Measurements from ENCODE around the gene C14orf119. TPM values are rescaled to one million over a fixed set of nuclear protein-coding genes. Genes with fewer than 3 reads are reported as not detected.

C14orf119 gene
- total RNA-seq, 1 donor from 2014 or later, result 37.5 TPM

- Histone ChIP-seq H4K20me1 (ENCODE audit: low read depth) (no peaks in the 10 kb centered on the region), H3K27ac (no peak overlapping the region), H3K9ac (no peak overlapping the region), H3K9me3 (ENCODE audit: low read depth) (no peaks in the 10 kb centered on the region), H3K79me2 (ENCODE audit: low read depth) (no peaks in the 10 kb centered on the region), H3F3A (ENCODE audit: low read depth) (peaks cover 4% of the 10 kb centered on the region), H2AFZ (replicated peaks) (no peak overlapping the region), H3K27me3 (no peaks in the 10 kb centered on the region), H3K36me3 (no peaks in the 10 kb centered on the region), H3K4me2 (no peak overlapping the region), H3K4me3 (no peak overlapping the region), H3K4me1 (no peaks in the 10 kb centered on the region)
- no peak for DNase-seq (ENCODE audit: low spot score)
- H3K4me3 Mint-ChIP-seq, result no peak overlapping the region
- peaks cover 2% of the 10 kb centered on the region for H3K9me3 Mint-ChIP-seq
- H3K27me3 Mint-ChIP-seq (ENCODE audit: insufficient read depth, low read depth), result no peaks in the 10 kb centered on the region
- peaks cover 9% of the 10 kb centered on the region for H3K4me1 Mint-ChIP-seq
- TF ChIP-seq CTCF (IDR thresholded peaks at IDR 0.05) (no peak), EZH2 (IDR thresholded peaks at IDR 0.05) (no peak), EZH2phosphoT487 (IDR thresholded peaks at IDR 0.05) (no peak)
- no peak overlapping the region for H3K27ac Mint-ChIP-seq
- peaks cover 26% of the 10 kb centered on the region for H3K36me3 Mint-ChIP-seq
Observed at GRCh38 chr14:23129759-23130316, 34.5 kb downstream of the C14orf119 start.

GRCh38 chr14:23130871-23131270 is 35.6 kb downstream of the C14orf119 start:
- H3K36me3 ChIP-seq, result no peaks in the 10 kb centered on the region

GRCh38 chr14:23131482-23131881 is 36.2 kb downstream of the C14orf119 start:
- Histone ChIP-seq H3K27me3 (no peaks in the 10 kb centered on the region), H3K36me3 (no peaks in the 10 kb centered on the region), H3K4me3 (no peak overlapping the region), H3K4me2 (no peak overlapping the region), H3K27ac (no peak overlapping the region), H3K9ac (no peak overlapping the region), H3K9me3 (ENCODE audit: low read depth) (no peaks in the 10 kb centered on the region), H3K79me2 (ENCODE audit: low read depth) (no peaks in the 10 kb centered on the region), H3K4me1 (no peaks in the 10 kb centered on the region), H4K20me1 (ENCODE audit: low read depth) (no peaks in the 10 kb centered on the region), H2AFZ (replicated peaks) (no peak overlapping the region), H3F3A (ENCODE audit: low read depth) (no peaks in the 10 kb centered on the region)
- TF ChIP-seq EZH2phosphoT487 (IDR thresholded peaks at IDR 0.05) (no peak), CTCF (IDR thresholded peaks at IDR 0.05) (no peak), EZH2 (IDR thresholded peaks at IDR 0.05) (no peak)
- Mint-ChIP-seq H3K36me3 (peaks cover 20% of the 10 kb centered on the region), H3K4me1 (no peaks in the 10 kb centered on the region), H3K9me3 (no peaks in the 10 kb centered on the region), H3K4me3 (no peak overlapping the region), H3K27me3 (ENCODE audit: insufficient read depth, low read depth) (no peaks in the 10 kb centered on the region), H3K27ac (no peak overlapping the region)
- no peak for DNase-seq (ENCODE audit: low spot score)

More at GRCh38 chr14:23130871-23131270, 35.6 kb downstream of the C14orf119 start:
- Histone ChIP-seq H3K4me2 (no peak overlapping the region), H4K20me1 (ENCODE audit: low read depth) (no peaks in the 10 kb centered on the region), H3K9me3 (ENCODE audit: low read depth) (no peaks in the 10 kb centered on the region), H3K4me3 (no peak overlapping the region), H3K27ac (no peak overlapping the region), H3K4me1 (no peaks in the 10 kb centered on the region), H3K9ac (no peak overlapping the region), H3F3A (ENCODE audit: low read depth) (no peaks in the 10 kb centered on the region), H3K79me2 (ENCODE audit: low read depth) (no peaks in the 10 kb centered on the region), H3K27me3 (no peaks in the 10 kb centered on the region), H2AFZ (replicated peaks) (no peak overlapping the region)
- TF ChIP-seq EZH2 (IDR thresholded peaks at IDR 0.05) (no peak), EZH2phosphoT487 (IDR thresholded peaks at IDR 0.05) (no peak), CTCF (IDR thresholded peaks at IDR 0.05) (no peak)
- peaks cover 3% of the 10 kb centered on the region for H3K4me1 Mint-ChIP-seq
- peaks cover 24% of the 10 kb centered on the region for H3K36me3 Mint-ChIP-seq
- H3K27me3 Mint-ChIP-seq (ENCODE audit: insufficient read depth, low read depth), result no peaks in the 10 kb centered on the region
- DNase-seq (ENCODE audit: low spot score), result no peak
- H3K4me3 Mint-ChIP-seq, result no peak overlapping the region
- no peak overlapping the region for H3K27ac Mint-ChIP-seq
- H3K9me3 Mint-ChIP-seq, result peaks cover 2% of the 10 kb centered on the region

Data from neural progenitor cell (in vitro differentiated cells).